HG03025 (cell line): Measurements from ENCODE around the gene ADORA1.

Source experiments
- ATAC-seq: cut with Tn5 transposase; IDR thresholded peaks from one replicate; pipeline ENCODE4 v1.9.1; 2021; ENCODE audit warnings: mild to moderate bottlenecking, moderate library complexity; ENCODE audit not compliant: unreplicated experiment, low FRiP score

ADORA1 gene

DNA sequence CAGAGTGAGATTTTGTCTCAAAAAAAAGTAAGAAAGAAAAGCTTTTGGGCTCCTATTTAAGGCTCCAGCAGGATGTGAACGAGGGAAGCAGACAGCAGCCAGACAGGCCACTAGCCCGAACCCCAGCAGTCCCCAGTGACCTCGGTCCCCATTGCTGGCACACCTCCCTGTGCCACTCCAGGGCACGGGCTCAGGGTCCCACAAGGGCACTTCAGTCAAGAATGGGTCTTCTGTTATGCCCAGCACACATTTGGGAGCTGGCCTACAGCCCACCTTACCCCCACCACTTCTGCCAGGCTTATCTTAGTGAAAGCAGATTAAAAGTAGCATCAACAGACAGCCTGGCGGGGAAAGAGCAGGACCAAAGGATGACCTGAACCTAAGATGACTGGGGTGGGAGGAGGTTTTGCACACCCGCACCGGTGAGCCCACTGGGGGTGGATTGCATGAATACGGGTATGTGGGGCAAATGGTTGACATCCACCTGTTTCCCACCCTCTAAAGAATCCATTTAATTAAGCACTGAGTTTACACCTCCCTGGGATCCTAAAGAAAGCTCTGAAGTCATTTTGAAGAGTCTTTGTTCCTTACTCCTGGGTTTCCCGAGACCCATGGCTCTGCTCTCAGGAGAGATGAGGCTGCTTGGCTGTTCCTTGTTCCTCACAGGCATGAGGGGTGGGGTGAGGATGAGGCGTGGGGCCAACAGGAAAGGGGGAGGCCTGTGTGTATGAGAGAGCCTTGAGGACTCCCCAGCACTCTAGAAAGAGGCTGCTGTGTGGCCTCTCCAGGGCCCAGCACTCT lies 54.3 kb downstream of the ADORA1 start:
- no peak for ATAC-seq

DNA sequence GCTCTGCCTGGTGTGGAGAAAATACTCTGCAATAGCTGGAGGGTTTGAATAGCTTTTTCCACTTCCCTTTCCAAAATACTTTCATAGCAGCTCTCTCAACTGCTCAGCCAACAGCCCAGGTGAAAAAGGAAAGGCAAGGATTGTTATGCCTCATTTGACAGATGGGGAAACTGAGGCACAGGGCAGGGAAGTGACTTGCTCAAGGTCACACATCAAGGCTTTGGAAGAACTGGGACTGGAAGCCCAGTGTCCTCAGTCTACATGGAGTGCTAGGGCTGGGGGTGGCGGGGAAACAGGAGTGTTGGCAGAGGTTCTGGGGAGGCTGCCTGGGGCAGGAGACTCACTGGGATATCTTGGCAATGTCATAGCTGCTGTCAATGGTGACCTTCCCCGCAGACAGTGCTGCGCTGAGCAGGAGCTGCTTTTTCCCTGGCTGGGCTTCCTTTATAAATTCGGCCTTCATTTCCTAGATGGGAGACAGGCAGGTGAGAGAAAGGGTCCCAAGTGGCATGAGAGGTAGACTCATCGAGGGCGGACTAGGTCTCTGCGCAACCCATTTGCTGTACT lies 54.9 kb downstream of the ADORA1 start:
- no peak for ATAC-seq

DNA sequence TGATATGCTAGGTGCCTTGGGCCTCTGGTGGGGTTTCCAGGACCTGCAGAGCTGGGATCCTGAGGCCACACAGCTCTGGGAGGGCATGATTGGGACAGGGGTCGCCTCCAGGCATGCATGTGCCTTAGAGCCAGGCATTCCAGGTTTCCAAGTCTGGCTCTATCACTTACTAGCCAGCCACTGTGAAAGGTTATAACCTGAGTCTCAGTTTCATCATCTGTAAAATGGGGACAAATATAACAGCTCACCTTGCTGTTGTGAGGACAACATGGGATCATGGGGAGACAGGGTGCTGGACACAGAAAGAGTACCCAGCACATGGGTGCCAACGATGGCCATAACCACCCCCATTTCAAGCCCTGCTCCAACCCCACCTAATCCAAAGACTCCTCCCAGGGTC lies 56.3 kb downstream of the ADORA1 start:
- no peak for ATAC-seq

DNA sequence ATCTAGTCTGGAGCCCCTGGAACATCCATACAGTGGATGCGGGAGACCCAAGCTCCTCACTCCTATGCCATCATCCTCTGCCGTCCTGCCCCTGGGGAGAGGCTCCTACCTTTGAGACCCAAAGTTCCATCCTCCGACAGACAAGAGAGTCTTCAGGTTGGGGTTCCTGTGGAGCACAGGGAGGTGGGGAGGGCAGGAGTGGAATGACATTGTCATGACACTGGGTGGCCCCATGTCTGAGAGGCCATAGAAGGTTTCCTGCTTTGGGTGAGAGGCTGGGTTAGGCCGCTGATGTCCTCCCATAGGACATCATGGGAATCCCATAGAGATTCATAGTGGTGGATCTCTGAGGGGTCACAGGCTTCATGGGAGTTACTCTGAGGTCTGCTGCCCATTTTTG lies 56.9 kb downstream of the ADORA1 start:
- ATAC-seq = no peak

DNA sequence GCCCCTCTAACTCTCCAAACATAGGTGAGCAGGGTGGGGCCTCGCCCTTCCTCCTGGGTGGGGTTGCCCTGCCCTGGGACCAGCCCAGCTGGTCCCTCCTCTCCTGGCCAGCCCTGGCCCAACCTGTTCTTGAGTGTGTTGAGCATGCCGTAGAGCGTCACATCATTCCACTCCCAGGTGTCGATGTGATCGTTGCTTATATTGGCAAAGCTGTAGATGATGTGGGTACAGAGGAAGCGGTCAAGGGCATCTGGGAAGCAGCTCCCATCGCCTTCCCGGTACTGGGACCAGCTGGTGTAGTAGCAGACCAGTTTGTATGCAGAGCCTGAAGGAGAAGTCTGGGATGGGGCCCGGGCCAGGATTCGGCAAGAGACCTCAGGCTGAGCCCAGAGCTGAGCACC lies 57.5 kb downstream of the ADORA1 start:
- no peak for ATAC-seq

DNA sequence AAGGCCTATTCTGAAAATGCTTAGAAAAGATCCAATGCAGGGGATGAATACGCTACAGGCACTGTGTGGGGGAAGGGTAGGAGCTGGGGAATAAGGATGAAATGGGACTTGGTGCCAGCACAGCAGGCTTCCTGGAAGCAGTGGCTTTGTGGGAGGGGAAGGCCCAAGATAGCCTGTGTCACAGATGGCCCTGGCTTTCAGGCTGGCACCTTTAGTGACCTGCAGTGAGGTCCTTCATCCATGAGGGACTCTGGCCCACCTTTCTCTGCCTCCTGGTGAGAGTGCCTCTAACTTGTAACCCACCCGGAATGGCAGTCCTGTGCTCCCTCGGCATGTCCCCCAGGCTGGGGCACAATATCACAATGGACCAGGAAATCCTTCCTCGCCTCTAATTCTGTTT lies 58.1 kb downstream of the ADORA1 start:
- no peak for ATAC-seq

DNA sequence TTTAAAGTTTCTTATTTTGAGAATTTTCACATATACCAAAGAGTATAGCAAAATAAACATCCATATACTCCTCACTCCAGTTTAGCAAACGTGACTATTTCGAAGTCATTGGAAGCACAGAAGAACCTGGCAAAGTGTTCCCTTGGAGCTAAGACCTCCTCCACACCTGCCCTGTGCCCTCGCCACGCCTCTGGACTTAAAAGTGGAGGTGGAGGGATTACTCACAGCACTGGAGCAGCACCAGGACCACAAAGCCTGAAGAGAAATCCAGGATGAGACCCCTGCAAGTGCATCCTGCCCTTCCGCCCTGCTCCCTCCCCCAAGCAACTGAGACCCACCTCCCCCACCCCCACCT lies 58.5 kb downstream of the ADORA1 start:
- no peak for ATAC-seq

DNA sequence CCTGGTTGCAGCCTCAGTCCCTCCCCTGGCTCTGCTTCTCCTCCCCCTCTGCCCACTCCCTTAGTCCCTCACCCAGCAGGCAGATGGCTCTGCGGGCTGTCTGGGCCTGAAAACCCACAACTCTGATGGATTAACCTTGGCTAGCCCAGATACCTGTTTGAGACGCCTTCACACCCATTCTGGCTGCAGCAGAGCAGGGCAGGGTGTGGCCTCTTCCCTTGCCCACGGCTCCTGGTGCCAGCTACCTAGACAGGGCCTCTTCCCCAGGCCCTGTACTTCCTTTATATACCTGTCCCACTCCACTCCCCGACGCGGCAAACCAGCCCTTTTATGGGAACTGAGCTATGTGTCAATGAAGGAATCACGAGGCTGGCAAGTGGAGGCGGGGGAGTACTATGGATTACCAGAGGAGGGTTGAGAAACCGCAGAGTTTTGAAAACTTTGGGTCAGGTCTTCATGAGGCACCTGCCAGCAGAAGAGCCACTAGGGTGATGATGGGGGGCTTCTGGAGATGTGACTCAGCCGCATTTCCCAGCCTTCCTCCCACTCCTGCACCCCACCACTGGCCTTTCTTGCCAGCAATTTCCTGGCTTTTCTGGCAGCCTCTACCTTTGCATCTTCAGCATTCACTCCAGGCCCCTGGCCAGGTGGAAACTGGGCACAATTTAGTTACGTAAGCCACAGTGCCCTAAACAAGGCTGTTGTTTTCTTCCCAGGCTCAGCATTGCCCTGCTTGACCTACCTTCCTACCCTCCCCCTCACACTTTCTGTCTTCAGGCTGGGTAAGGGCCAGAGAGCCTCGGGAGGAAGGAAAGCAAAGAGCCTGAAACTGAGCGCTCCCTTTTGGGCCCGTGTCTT lies 59.1 kb downstream of the ADORA1 start, which contains the start of gene CHI3L1:
Gene CHI3L1 (minus strand): TSS at position 259 of the 858 bp plus-strand sequence. CDS start 81 bp downstream, at position 178.
- no peak for ATAC-seq

DNA sequence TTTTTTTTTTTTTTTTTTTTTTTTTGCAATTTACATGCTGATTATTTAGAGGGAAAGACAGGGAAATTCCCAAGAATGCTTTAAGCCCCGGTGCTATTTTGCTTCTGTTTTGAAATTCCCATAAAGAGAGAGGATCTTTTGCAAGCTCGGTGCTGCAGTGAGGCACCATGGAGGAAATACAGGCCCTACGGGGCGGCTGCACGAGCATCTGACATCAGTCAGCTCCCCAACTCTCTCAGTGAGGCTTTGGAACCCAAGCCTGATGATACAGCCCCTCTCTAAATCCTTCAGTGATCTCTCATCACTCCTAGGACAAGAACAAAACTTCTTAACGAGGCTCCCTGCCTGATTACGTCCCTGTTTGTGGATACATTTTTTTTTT lies 59.8 kb downstream of the ADORA1 start:
- no peak for ATAC-seq

DNA sequence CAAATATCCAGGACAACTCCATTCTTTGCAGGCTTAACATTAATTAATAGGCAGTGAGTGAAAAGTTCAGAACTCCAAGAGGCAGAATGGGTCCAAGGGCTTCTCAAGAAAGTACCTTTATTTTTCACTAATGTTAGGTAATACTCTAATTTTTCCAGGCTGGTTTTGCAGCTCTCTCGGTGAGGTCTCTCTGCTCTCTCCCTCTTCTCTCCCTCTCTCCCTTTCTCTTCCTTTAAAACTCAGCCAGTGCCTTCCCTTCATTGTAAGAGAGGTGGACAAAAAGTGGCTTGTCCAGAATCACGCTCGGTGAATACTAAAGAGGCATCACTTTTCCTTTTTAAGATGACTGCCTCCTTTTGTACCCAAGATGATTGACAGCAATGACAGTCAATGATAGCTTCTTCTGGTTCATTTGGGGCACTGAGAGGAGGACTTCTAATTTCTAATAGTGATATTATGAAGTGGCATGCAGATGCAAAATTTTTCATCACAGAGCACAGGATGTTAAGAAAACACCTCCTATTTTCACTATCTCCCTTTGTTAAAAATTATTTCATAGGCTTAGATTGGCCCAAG lies 60.3 kb downstream of the ADORA1 start:
- no peak for ATAC-seq

DNA sequence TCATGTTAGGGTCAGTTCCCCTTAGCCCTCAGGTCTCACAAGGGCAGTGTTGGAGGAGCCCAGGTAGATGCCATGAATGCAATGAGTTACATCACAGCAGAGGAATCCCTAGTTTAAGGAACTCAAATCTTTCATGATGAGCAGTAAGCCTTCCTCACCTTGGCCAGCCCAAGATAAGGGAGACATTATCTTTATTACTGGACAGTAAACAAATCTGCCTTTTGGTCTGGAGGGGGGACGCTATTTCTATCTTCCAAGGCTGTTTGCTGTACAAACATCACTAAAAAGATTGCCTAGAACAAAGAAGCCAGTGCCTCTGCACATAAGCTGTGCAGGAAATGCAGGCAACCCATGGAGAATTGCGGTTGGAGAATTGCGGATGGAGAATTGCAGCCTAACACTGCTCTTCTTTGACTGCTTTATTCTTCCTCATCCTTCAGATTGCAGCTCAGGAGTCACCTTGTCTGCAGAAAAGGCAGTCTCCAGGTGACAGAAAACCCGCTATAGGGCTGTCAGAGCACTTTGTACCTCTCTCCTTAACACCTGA lies 61.2 kb downstream of the ADORA1 start:
- ATAC-seq = no peak

DNA sequence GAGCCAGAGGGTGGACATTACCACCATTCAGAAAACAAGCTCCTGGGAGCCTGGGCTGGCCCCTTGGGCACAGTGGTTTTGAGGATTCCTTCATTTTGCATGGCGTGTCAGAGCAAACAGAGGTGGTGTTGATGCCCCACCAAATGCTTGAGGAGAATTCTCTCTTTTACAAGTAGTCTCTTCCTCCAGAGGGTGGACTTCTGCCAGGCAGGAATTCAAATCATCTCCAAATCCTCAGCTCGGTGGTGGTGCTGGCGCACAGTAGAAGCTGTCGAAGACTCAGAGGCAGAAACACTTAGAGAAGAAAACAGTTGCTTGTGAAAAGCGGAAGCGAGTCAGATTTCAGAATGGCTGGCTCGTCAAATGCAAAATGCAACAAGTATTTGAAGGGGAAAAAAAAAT lies 62.4 kb downstream of the ADORA1 start:
- ATAC-seq = no peak

DNA sequence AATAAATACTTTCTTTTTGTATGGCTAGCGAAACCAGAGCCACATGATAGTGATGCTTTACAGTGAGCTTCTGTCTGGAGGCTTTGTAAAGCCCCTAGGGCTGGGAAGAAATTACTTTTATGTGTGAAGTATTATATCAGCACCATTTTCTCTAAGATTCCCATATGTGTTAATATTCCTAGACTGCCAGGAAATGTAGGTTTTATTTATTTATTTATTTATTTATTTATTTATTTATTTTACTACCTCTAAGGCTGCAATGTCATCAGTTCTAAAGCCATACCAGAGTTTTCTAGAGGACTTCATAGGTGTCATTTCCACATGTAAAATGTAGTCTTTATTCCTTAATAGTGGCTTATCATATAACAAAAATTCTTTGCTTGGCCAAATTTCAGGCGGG lies 63.4 kb downstream of the ADORA1 start:
- no peak for ATAC-seq

DNA sequence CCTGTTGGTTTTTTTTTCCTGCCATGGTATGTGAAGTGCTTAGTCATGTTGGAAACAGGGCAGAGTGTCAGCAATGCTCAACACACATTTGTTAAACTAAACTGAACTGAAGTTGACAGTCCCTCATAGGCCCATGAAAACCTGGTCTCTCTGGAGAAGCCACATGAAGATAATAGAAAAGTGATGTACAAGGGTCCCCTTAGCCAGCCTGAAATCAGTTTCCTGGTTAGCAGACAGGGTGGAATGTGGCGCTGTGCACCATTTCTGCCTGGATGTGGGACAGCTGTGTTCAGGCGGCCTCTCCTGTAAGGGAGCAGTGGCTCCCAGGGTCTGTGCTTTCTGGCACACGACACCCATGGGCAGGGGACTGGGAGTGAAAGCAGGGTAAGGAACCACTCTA lies 68.8 kb downstream of the ADORA1 start:
- no peak for ATAC-seq

DNA sequence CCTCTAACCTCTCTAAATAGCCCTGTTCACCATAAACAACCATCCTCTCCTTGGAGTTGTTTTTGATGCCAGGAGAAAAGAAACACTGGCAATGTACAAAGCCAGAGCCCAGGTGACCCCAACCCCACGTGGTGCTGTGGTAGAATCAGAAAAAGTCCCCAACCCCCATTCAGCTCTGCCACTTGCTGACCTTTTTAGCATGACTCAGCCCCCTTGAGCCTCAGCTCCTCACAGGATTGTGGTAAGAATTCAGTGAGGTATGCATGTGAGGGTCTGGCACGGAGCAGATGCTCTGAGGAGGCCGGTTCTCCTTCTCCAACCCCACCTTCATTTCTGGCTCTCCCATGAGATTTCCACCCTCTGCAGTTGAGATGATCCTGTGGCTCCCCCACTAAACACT lies 70.1 kb downstream of the ADORA1 start:
- ATAC-seq = no peak

DNA sequence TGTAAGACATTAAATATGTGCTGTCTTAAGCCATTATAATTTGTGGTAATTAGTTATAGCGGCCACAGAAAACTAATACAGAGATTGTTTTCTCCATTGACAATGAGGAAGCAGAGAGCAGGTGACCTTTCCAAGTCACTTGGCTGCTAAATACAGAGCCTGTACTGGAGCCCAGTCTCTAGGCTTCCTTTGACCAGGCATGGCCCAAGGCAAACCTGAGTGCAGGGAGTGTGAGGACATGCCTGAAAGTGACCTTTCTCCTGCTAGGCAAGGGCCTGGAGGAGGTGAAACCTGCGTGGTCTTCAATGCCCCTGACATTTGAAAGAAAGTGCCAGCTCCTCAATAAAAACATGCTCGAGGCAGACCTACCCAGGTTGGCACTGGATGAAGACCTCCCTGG lies 71.5 kb downstream of the ADORA1 start:
- ATAC-seq = no peak

DNA sequence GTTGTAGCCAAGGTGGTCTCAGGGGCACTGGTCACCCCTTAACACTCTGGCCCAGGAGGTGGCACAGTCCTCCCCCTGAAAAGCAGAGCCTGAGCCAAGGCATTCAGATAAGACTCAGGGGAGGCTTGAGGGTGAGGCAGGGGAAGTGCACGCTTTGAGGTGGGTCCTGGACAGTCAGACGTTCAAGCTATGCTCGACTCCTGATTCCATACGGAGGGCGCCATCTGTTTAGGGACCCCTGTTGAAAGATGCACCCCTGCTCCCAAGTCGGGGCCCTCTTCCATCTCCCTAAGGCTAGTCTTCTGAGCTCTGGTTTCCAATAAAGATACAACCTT lies 71.9 kb downstream of the ADORA1 start:
- ATAC-seq = no peak

DNA sequence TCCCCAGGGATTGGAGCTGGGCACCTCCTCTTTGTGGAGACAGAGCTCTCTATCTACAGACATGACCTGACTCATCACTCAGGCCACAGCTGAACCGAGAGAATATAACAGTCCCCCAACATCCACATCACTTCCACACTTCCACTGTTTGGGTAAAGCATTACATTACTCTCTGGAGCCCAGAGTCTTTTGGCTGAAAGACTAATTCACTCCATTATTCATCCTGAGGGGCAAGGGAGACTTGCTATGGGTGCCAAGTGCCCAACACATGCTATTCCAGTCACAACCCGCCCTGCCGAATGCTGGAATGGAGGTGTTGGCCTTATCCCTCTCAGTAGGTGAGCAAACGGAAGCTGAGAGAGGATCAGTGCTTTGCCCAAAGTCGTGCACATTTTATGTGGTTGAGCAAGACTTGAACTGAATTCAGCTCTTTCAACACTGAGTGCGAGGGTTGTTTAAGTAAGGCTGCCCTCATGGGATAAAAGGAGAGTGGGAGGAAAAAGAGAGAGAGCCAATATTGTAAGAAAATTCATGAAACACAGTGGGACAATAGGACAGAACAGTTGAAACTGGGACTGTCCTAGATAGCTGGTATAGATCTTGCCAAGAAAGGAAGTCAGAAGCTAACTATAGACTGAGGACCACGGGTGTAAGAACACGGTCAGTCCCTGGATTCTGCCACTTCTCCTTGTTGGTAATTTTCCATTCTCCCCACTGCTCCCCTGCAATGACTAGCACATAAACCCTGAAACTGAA lies 72.5 kb downstream of the ADORA1 start:
- ATAC-seq = no peak

DNA sequence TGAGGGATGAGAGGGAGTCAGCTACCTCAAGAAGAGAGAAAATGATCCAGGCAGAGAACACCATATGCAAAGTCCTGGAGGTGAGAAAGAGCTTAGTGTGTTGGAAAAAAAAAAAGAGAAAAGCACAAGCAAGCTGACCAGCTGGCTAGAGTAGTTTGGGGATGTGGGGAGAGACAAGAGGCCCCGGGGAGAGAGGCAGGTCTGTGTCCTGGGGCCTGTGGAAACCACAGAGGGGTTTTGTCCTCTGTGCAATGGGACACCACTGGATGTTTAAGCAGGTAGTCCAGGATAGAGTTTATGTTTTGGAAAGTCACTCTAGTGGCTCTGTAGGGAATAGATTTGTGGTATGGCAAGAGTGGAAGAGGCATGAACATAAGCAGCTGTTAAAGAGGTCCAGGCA lies 73.4 kb downstream of the ADORA1 start:
- ATAC-seq = no peak

DNA sequence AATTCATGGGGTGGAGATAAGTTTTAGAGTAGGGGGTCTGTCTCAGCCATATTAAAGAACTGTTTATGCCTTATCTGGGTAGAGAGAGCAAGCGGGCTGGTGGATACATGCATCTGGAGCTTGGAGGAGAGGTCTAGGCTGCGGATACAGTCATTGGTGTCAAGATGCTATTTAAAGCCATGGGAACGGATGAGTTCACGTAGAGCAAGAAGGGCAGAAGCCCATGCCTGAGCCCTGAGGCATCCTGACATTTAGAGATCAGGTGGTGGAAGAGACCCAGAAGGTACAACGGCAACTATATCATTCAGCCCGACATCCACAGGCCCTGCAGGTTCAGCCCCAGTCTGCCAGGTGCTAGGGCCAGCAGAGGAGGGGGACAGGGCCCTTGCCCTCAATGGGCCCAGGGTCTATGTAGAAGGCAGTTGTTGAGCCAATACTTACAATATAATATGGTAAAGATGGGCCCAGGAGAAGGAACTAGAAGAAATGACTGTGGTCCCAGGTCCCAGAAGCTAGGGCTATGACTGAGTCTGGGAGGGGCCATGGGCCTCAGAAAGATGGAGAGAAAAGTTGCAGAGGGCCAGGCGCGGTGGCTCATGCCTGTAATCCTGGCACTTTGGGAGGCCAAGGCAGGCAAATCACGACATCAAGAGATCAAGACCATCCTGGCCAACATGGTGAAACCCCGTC lies 74.1 kb downstream of the ADORA1 start:
- ATAC-seq = no peak
